GM23338 (cell line): Measurements from ENCODE around the gene ONECUT3. TPM values are rescaled to one million over a fixed set of nuclear protein-coding genes. Genes with fewer than 3 reads are reported as not detected.

Experiments
- ATAC-seq: fragments of 200-7000 bp; cut with Tn5 transposase; 3 replicates; pipeline ENCODE4 v1.9.1; 2020
- DNase-seq: peaks from one replicate; pipeline ENCODE4 v3.0.0-alpha.2; 2015; ENCODE audit warnings: low spot score
- H2AFZ ChIP-seq: fragments of 200-600 bp; sonication (generic); 2 replicates; pipeline ENCODE4 v1.8.0; 2016; ENCODE audit warnings: antibody characterized with exemption, mild to moderate bottlenecking, moderate library complexity
- H3F3A ChIP-seq: fragments of 200-600 bp; sonication (generic); replicated peaks from 2 replicates; pipeline ENCODE4 v1.8.0; 2017; ENCODE audit warnings: antibody characterized with exemption, mixed run types, low read depth
- H3K27ac ChIP-seq: fragments of 200-600 bp; sonication (generic); 2 replicates; pipeline ENCODE4 v1.6.1; 2016; ENCODE audit warnings: low read depth
- H3K27me3 ChIP-seq: fragments of 200-600 bp; sonication (generic); 2 replicates; pipeline ENCODE4 v1.8.0; 2016; ENCODE audit warnings: mild to moderate bottlenecking, mixed run types, moderate library complexity; ENCODE audit not compliant: insufficient read depth
- H3K36me3 ChIP-seq: fragments of 200-600 bp; sonication (generic); 2 replicates; pipeline ENCODE4 v1.8.0; 2016; ENCODE audit warnings: mild to moderate bottlenecking; ENCODE audit not compliant: insufficient read depth
- H3K4me1 ChIP-seq: fragments of 200-600 bp; sonication (generic); 2 replicates; pipeline ENCODE4 v1.8.0; 2016; ENCODE audit warnings: mild to moderate bottlenecking, moderate library complexity; ENCODE audit not compliant: insufficient read depth
- H3K4me2 ChIP-seq: fragments of 200-600 bp; sonication (generic); 2 replicates; pipeline ENCODE4 v1.7.1; 2017; ENCODE audit warnings: mixed run types
- H3K4me3 ChIP-seq: fragments of 200-600 bp; sonication (generic); 2 replicates; pipeline ENCODE4 v1.6.1; 2016; ENCODE audit warnings: mixed run types
- H3K79me2 ChIP-seq: fragments of 200-600 bp; sonication (generic); replicated peaks from 2 replicates; pipeline ENCODE4 v1.8.0; 2017; ENCODE audit warnings: mild to moderate bottlenecking; ENCODE audit not compliant: insufficient read depth
- H3K9me2 ChIP-seq: fragments of 200-600 bp; sonication (generic); 2 replicates; pipeline ENCODE4 v1.8.0; 2017; ENCODE audit not compliant: insufficient read depth
- H4K20me1 ChIP-seq: fragments of 200-600 bp; sonication (generic); replicated peaks from 2 replicates; pipeline ENCODE4 v1.8.0; 2017; ENCODE audit warnings: mild to moderate bottlenecking; ENCODE audit not compliant: insufficient read depth
- H3K27ac Mint-ChIP-seq: 2 replicates; pipeline ENCODE4 v1.8.0; 2020; ENCODE audit warnings: inconsistent platforms, mild to moderate bottlenecking, moderate library complexity, mixed read lengths
- H3K27me3 Mint-ChIP-seq: 3 replicates; pipeline ENCODE4 v1.8.0; 2022; ENCODE audit warnings: low read depth, mild to moderate bottlenecking, moderate library complexity, mixed read lengths, inconsistent platforms; ENCODE audit not compliant: insufficient read depth, poor library complexity
- H3K36me3 Mint-ChIP-seq: 3 replicates; pipeline ENCODE4 v1.8.0; 2021; ENCODE audit warnings: low read depth, mild to moderate bottlenecking, inconsistent platforms, moderate library complexity, mixed read lengths
- H3K4me1 Mint-ChIP-seq: 3 replicates; pipeline ENCODE4 v1.8.0; 2020; ENCODE audit warnings: mild to moderate bottlenecking, inconsistent platforms, mixed read lengths
- H3K4me3 Mint-ChIP-seq: 3 replicates; pipeline ENCODE4 v1.8.0; 2021; ENCODE audit warnings: moderate library complexity, mild to moderate bottlenecking, inconsistent platforms, mixed read lengths
- H3K9me3 Mint-ChIP-seq: 3 replicates; pipeline ENCODE4 v1.8.0; 2020; ENCODE audit warnings: moderate library complexity, mild to moderate bottlenecking, inconsistent platforms, mixed read lengths
- CREB1 ChIP-seq: fragments of 250-450 bp; sonication (Bioruptor Pico); IDR thresholded peaks from 2 replicates; pipeline ENCODE4 v1.5.0; 2020; ENCODE audit warnings: low read depth, mild to moderate bottlenecking, moderate library complexity
- CTCF ChIP-seq, 2 experiments: fragments of 200-600 bp in 1 of 2; sonication (generic) in 1 of 2; conservative IDR thresholded peaks; 2 replicates each; pipeline versions ENCODE4 v1.5.1 to v1.6.1; 2016 to 2017; ENCODE audit warnings: antibody characterized with exemption in 2 of 2, low read depth in 2 of 2, mild to moderate bottlenecking in 2 of 2, moderate library complexity in 1 of 2
- EZH2 ChIP-seq: fragments of 200-600 bp; sonication (generic); IDR thresholded peaks from one replicate; pipeline ENCODE4 v1.8.0; 2017; ENCODE audit warnings: antibody characterized with exemption, mild to moderate bottlenecking, low read depth; ENCODE audit not compliant: unreplicated experiment
- EZH2phosphoT487 ChIP-seq: fragments of 200-600 bp; sonication (generic); IDR thresholded peaks from one replicate; pipeline ENCODE4 v1.8.1; 2018; ENCODE audit warnings: antibody characterized with exemption; ENCODE audit not compliant: unreplicated experiment
- NANOG ChIP-seq: IDR thresholded peaks from 2 replicates; pipeline ENCODE4 v1.6.1; 2016; ENCODE audit warnings: antibody characterized with exemption, borderline replicate concordance
- ZNF114 ChIP-seq: fragments of 250-450 bp; sonication (Bioruptor Pico); IDR thresholded peaks from 2 replicates; pipeline ENCODE4 v1.5.0; 2020; ENCODE audit warnings: mild to moderate bottlenecking, moderate library complexity
- polyA plus RNA-seq: library from polyadenylated mRNA; unstranded; fragments of >200 nt; fragmentation: Nextera tagmentation; extraction: Ambion mirVana; gene quantifications from 2 replicates; pipeline ENCODE4 v1.2.1, GENCODE V29; 2016
- total RNA-seq: library from RNA; depleted of rRNA; stranded (reverse); fragments of >200 nt; shearing (Covaris generic); gene quantifications from 2 replicates; pipeline ENCODE4 v1.2.3, GENCODE V29; 2014

ONECUT3 gene
- total and polyA plus RNA-seq, 2 experiments from 2014 or later = not detected

- H3K4me3 ChIP-seq = peak overlapping the region; percentile 57
Measured at GRCh38 chr19:1789261-1790041, 36.1 kb downstream of the ONECUT3 start.

GRCh38 chr19:1790054-1790792 lies 36.9 kb downstream of the ONECUT3 start:
- peak overlapping the region; percentile 47 for H3K4me3 ChIP-seq
- no peak overlapping the region for H2AFZ ChIP-seq
- no peaks in the 10 kb centered on the region for H3K79me2 ChIP-seq
- Mint-ChIP-seq H3K36me3 (no peaks in the 10 kb centered on the region), H3K27ac (no peak overlapping the region), H3K27me3 (peaks cover 16% of the 10 kb centered on the region), H3K9me3 (peaks cover 12% of the 10 kb centered on the region; the same call in 2 of the 3 replicates), H3K4me1 (peaks cover 8% of the 10 kb centered on the region), H3K4me3 (peak overlapping the region; percentile 50; the same call in 2 of the 3 replicates)
- H3K27me3 ChIP-seq = peaks cover 18% of the 10 kb centered on the region
- DNase-seq (peak; percentile 80), ATAC-seq (no peak; the same call in 2 of the 3 replicates)
- TF ChIP-seq EZH2 = peak; percentile 32
- no peak for TF ChIP-seq EZH2phosphoT487
- peaks cover 7% of the 10 kb centered on the region; the same call in 1 of the 2 replicates for H3F3A ChIP-seq
- H3K4me1 ChIP-seq = peaks cover 11% of the 10 kb centered on the region; the same call in 1 of the 2 replicates
- no peaks in the 10 kb centered on the region for H3K9me2 ChIP-seq
- H4K20me1 ChIP-seq = no peaks in the 10 kb centered on the region
- H3K27ac ChIP-seq = no peak overlapping the region
- H3K36me3 ChIP-seq = no peaks in the 10 kb centered on the region
- peak overlapping the region; percentile 66; the same call in 1 of the 2 replicates for H3K4me2 ChIP-seq

More at GRCh38 chr19:1789261-1790041, 36.1 kb downstream of the ONECUT3 start:
- Histone ChIP-seq H3K27me3 (peaks cover 18% of the 10 kb centered on the region), H2AFZ (peak overlapping the region; percentile 63; the same call in 1 of the 2 replicates), H3K79me2 (no peaks in the 10 kb centered on the region), H3K36me3 (no peaks in the 10 kb centered on the region), H3K27ac (no peak overlapping the region), H3F3A (peaks cover 7% of the 10 kb centered on the region; the same call in 1 of the 2 replicates), H3K4me1 (0 out of 2 replicates have a peak, but pooled peaks cover 4% of the 10 kb centered on the region), H3K9me2 (no peaks in the 10 kb centered on the region), H4K20me1 (no peaks in the 10 kb centered on the region), H3K4me2 (peak overlapping the region; percentile 74)
- ATAC-seq (peak; percentile 12), DNase-seq (no peak)
- Mint-ChIP-seq H3K4me1 (peaks cover 5% of the 10 kb centered on the region), H3K9me3 (peaks cover 12% of the 10 kb centered on the region; the same call in 2 of the 3 replicates), H3K27me3 (peaks cover 16% of the 10 kb centered on the region), H3K4me3 (peak overlapping the region; percentile 19; the same call in 2 of the 3 replicates), H3K27ac (no peak overlapping the region), H3K36me3 (no peaks in the 10 kb centered on the region)
- TF ChIP-seq EZH2 (peak; percentile 68), EZH2phosphoT487 (no peak), CREB1 (CRISPR knock-in tag) (no peak), ZNF114 (CRISPR knock-in tag) (no peak), NANOG (no peak), CTCF (conservative IDR thresholded peaks at IDR 0.05; ENCODE audit: low read depth in 2 of 2) (no peak)
